Caki2 (cell line): ENCODE results near the gene BRICD5. TPM values are rescaled to one million over a fixed set of nuclear protein-coding genes. Genes with fewer than 3 reads are reported as not detected.

Experiments used
- DNase-seq: peaks from one replicate; pipeline ENCODE4 v3.0.0-alpha.2; 2015; ENCODE audit warnings: low read depth
- in situ Hi-C: cut with HindIII; loops from 2 replicates; pipeline ENCODE4 v1.10.0; 2016; ENCODE audit warnings: low sequenced_read_pairs, low pct_unique_long_range_greater_than_20kb, mixed read lengths
- total RNA-seq: library from RNA; depleted of rRNA; stranded (reverse); fragments of >200 nt; shearing (Covaris generic); gene quantifications from 2 replicates; pipeline ENCODE4 v1.2.3, GENCODE V29; 2014; ENCODE audit warnings: low replicate concordance

Gene BRICD5
- total RNA-seq, 1 experiment from 2014 or later: 1.1 TPM

- DNase-seq: no peak
- in situ Hi-C loops: no loop called here
These were observed 33.6 kb downstream of the BRICD5 start for GRCh38 chr16:2177101-2177500.

- in situ Hi-C loops: no loop called here
- DNase-seq: no peak
These were observed 34.6 kb downstream of the BRICD5 start for GRCh38 chr16:2176047-2176446.

- in situ Hi-C loops: no loop called here
- no peak for DNase-seq
These were observed 35.2 kb downstream of the BRICD5 start for GRCh38 chr16:2175454-2175853.

- in situ Hi-C loops: no loop called here
- DNase-seq: no peak
These were observed 36.1 kb downstream of the BRICD5 start for GRCh38 chr16:2174396-2175131.

GRCh38 chr16:2173916-2174315 lies 36.7 kb downstream of the BRICD5 start:
- DNase-seq: no peak
- in situ Hi-C loops: no loop called here

- in situ Hi-C loops: no loop called here
- no peak for DNase-seq
These were observed 37.3 kb downstream of the BRICD5 start for GRCh38 chr16:2173366-2173765.

- DNase-seq: no peak
- in situ Hi-C loops: no loop called here
These were observed 37.9 kb downstream of the BRICD5 start for GRCh38 chr16:2172688-2173335.

GRCh38 chr16:2171601-2172178 lies 39.0 kb downstream of the BRICD5 start:
- in situ Hi-C loops: no loop called here
- DNase-seq: no peak

- in situ Hi-C loops: no loop called here
- no peak for DNase-seq
These were observed 39.9 kb downstream of the BRICD5 start for GRCh38 chr16:2170587-2171435.

- in situ Hi-C loops: no loop called here
- no peak for DNase-seq
These were observed 40.6 kb downstream of the BRICD5 start for GRCh38 chr16:2170080-2170479.

GRCh38 chr16:2167068-2167638 lies 43.5 kb downstream of the BRICD5 start:
- in situ Hi-C loops: no loop called here
- no peak for DNase-seq

GRCh38 chr16:2166263-2167067 lies 44.2 kb downstream of the BRICD5 start:
- no peak for DNase-seq
- in situ Hi-C loops: no loop called here

GRCh38 chr16:2165861-2166260 lies 44.8 kb downstream of the BRICD5 start:
- DNase-seq: no peak
- in situ Hi-C loops: no loop called here

GRCh38 chr16:2163211-2163881 lies 47.3 kb downstream of the BRICD5 start:
- in situ Hi-C loops: no loop called here
- DNase-seq: peak; percentile 50

- in situ Hi-C loops: no loop called here
- no peak for DNase-seq
These were observed 48.0 kb downstream of the BRICD5 start for GRCh38 chr16:2162676-2163118.

GRCh38 chr16:2161911-2162310 lies 48.8 kb downstream of the BRICD5 start:
- DNase-seq: no peak
- in situ Hi-C loops: no loop called here

GRCh38 chr16:2160915-2161551 lies 49.6 kb downstream of the BRICD5 start:
- DNase-seq: no peak
- in situ Hi-C loops: no loop called here
